Measurements from ENCODE around the gene DTX4.

The DTX4 gene

GRCh38 chr11:59221441-59221840, 49.5 kb downstream of the DTX4 start:
- DNase-seq = no peak

DNA sequence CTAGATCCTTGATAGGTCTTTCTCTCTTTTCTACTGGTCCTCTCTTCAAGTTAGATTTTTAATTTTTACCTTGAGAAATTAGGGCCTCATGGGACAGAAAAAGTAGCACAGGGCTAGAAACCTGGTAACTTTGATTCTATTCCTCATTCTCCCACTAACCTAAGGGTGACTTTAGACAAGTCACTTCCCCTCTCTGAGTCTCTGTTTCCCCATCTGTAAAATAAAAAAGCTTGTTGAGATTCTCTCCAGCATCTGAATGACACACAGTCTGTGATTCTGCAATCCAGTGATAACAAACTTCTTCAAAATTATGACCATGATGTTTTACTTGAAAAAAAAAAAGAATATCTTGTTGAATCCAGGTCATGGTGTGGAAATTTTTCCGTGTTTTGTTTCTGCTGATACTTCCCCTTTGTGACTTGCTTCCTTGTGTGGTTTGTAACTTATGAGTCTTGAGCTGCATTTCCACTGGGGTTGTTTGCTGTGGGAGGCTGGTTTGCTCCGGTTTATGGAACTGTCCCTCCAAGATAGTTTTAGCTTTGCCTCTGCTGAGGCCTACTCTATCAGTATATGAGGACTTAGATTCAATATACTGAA, 50.6 kb downstream of the DTX4 start:
- no peak for DNase-seq

DNA sequence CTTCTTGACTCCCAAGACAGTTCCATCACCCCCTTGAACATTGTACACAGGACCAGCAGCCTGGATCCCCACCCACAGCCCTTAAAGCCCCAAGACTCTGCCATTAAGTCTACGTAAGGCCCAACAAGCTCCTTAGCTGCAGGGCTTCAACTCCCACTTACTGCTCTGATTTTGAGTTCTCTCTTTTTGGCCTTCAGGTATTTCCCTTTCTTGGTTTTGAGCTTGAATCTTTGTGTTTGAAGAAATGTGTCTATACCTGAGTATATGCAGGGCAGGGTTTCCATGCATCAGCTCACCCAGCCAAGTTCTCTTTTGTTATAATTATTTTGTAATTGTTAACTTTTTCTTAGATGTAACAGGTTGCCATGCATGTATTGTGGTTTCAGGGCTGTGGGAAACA, 51.2 kb downstream of the DTX4 start:
- DNase-seq = no peak

DNA sequence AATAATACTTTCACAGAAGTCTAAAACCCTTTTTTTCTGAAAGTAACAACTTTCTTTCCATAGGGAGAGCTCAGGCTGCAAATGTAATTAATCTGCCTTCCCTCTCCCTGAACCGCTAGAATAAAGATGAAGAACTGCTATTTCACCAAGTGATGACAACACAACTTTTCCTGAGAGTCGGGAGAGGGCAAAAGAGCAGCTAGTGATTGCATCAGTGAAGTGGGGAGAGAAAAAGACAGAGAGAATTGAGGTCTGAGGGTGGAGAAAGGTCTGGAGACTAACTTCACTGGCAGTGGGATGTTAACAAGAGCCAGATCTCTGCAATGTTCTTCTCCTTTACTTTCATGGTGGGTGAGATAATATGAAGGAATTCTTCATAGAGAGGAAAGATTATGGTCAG, 51.7 kb downstream of the DTX4 start:
- no peak for DNase-seq

GRCh38 chr11:59224351-59224928, 52.5 kb downstream of the DTX4 start:
- DNase-seq = no peak

DNA sequence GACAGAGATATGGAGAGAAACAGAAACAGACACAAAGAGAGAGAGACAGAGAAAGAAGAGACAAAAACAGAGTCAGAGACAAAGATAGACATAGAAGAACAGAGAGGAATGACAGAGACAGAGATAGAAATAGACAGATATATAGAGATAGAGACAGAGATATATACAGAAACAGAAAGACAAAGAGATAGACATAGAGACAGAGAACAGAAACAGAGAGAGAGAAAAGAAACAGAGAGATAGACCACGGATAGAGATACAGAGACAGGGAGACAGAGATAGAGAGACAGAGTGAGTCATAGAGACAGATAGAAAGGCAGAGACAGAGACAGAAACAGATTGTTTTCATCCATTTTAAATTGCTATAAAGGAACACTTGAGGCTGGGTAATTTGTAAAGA, 53.1 kb downstream of the DTX4 start:
- no peak for DNase-seq

DNA sequence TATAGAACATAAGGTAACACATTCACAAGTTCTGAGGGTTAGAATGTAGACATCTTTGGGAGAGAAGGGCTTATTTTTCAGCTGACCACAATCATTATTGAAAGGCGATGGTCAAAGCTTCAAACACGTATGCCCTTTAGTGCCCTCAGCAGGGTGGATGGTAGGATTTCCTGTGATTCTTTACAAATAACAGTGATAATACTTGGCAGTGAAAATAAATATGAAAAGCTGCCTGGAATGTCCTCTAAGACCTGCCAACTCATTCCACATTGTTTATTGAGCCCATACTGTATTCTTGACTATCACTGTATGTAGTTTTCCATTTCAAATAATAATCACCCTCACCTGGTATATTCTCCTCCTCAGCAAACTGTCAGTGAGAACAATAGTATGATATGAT, 54.5 kb downstream of the DTX4 start:
- DNase-seq = no peak

GRCh38 chr11:59240322-59240721, 68.4 kb downstream of the DTX4 start:
- no peak for DNase-seq

GRCh38 chr11:59243633-59244032, 71.7 kb downstream of the DTX4 start:
- DNase-seq = no peak

GRCh38 chr11:59247531-59248227, 75.7 kb downstream of the DTX4 start:
- no peak for DNase-seq

GRCh38 chr11:59249535-59249934, 77.6 kb downstream of the DTX4 start:
- no peak for DNase-seq

GRCh38 chr11:59253001-59253400, 81.1 kb downstream of the DTX4 start:
- no peak for DNase-seq

DNA sequence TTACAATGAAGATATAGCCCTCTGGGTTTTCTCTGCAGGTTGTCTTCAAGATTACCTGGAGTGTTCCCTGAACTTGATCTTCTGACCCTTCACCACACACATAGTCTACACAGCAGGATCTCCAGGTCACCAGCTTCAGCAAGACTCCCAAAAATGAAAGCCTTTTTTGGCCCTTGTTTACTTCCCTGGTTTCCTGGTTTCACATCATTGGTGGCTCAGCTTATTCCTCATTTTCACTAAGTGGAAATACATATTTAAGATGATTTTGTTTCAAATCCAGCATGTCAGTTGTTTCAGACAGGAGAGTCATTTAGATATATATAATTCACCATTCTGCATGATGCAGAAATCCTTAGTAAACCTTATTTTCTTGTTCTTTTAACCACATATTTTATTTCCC, 82.4 kb downstream of the DTX4 start:
- DNase-seq = no peak

GRCh38 chr11:59255281-59255680, 83.3 kb downstream of the DTX4 start:
- DNase-seq = no peak
